Suprapubic skin (tissue), 4 donors: ENCODE data around the gene CLCF1. TPM values are rescaled to one million over a fixed set of nuclear protein-coding genes. Genes with fewer than 3 reads are reported as not detected.

Experiments
- DNase-seq, 2 donors: peaks; one replicate each; pipeline ENCODE4 v3.0.0-alpha.2; 2019; ENCODE audit warnings: low spot score in 2 of 2
- H3K27ac ChIP-seq: fragments of 200-600 bp; sonication (generic); one replicate; pipeline ENCODE4 v1.5.1; 2019
- H3K27me3 ChIP-seq: fragments of 200-600 bp; sonication (generic); one replicate; pipeline ENCODE4 v1.5.1; 2019
- H3K36me3 ChIP-seq: fragments of 200-600 bp; sonication (generic); one replicate; pipeline ENCODE4 v1.5.1; 2019
- H3K4me1 ChIP-seq: fragments of 200-600 bp; sonication (generic); one replicate; pipeline ENCODE4 v1.5.1; 2019
- H3K4me3 ChIP-seq: fragments of 200-600 bp; sonication (generic); one replicate; pipeline ENCODE4 v1.5.1; 2019; ENCODE audit warnings: mild to moderate bottlenecking
- H3K9me3 ChIP-seq: fragments of 200-600 bp; sonication (generic); one replicate; pipeline ENCODE4 v1.5.1; 2019
- CTCF ChIP-seq, 2 donors: fragments of 200-600 bp in 1 of 2; fragments of 450-650 bp in 1 of 2; sonication (generic) in 1 of 2; IDR thresholded peaks; one replicate each; pipeline ENCODE4 v1.5.1; 2016 to 2019; ENCODE audit warnings: antibody characterized with exemption in 2 of 2, mild to moderate bottlenecking in 1 of 2, moderate library complexity in 1 of 2
- EP300 ChIP-seq: sonication (generic); formaldehyde crosslinking; IDR thresholded peaks from one replicate; pipeline ENCODE4 v1.6.1; 2017; ENCODE audit warnings: antibody characterized with exemption
- POLR2A ChIP-seq, 2 donors: fragments of 450-650 bp; IDR thresholded peaks; one replicate each; pipeline ENCODE4 v1.6.1; 2017; ENCODE audit warnings: antibody characterized with exemption in 2 of 2, mild to moderate bottlenecking in 2 of 2, moderate library complexity in 2 of 2
- POLR2AphosphoS5 ChIP-seq, 3 donors: sonication (generic); formaldehyde crosslinking; IDR thresholded peaks; one replicate each; pipeline ENCODE4 v1.6.1; 2017; ENCODE audit warnings: antibody characterized with exemption in 3 of 3
- WGBS: methylation state at CpG from one replicate; pipeline ENCODE4 v1.1.5; 2018; 5-methylcytosine and 5-hydroxymethylcytosine counted together
- total RNA-seq, 4 donors: library from RNA; depleted of rRNA; stranded (reverse); fragments of >200 nt; gene quantifications; one replicate each; pipeline ENCODE4 v1.1.0, GENCODE V29; 2016

The CLCF1 gene
- total RNA-seq, 4 donors from 2014 or later: 2.7 to 5.5 (median 4.0) TPM

GRCh38 chr11:67372321-67372992 lies 941 bp downstream of the CLCF1 start:
- no peak for DNase-seq
- no peaks in the 10 kb centered on the region for H3K27me3 ChIP-seq
- peaks cover 80% of the 10 kb centered on the region for H3K4me1 ChIP-seq
- TF ChIP-seq POLR2A (IDR thresholded peaks at IDR 0.05): peak in 1 of 2 donors; percentile 44
- no peak for TF ChIP-seq EP300
- no peak for TF ChIP-seq CTCF (IDR thresholded peaks at IDR 0.05)
- no peaks in the 10 kb centered on the region for H3K36me3 ChIP-seq
- H3K9me3 ChIP-seq: no peaks in the 10 kb centered on the region
- H3K27ac ChIP-seq: peak overlapping the region; percentile 97
- WGBS: 4% methylated on average over 10 of the region's 78 CpGs
- H3K4me3 ChIP-seq: peak overlapping the region; percentile 93

GRCh38 chr11:67371911-67372320 lies 1.5 kb downstream of the CLCF1 start:
- WGBS: 33% methylated on average over 6 of the region's 16 CpGs
- no peaks in the 10 kb centered on the region for H3K27me3 ChIP-seq
- TF ChIP-seq POLR2A (IDR thresholded peaks at IDR 0.05) (no peak), POLR2AphosphoS5 (IDR thresholded peaks at IDR 0.05) (no peak), CTCF (IDR thresholded peaks at IDR 0.05) (no peak), EP300 (no peak)
- DNase-seq: no peak
- H3K36me3 ChIP-seq: no peaks in the 10 kb centered on the region
- H3K4me1 ChIP-seq: peaks cover 86% of the 10 kb centered on the region
- H3K27ac ChIP-seq: peak overlapping the region; percentile 97
- peak overlapping the region; percentile 93 for H3K4me3 ChIP-seq
- H3K9me3 ChIP-seq: no peaks in the 10 kb centered on the region

GRCh38 chr11:67371189-67371910 lies 2.0 kb downstream of the CLCF1 start:
- DNase-seq: no peak
- no peak for TF ChIP-seq POLR2AphosphoS5 (IDR thresholded peaks at IDR 0.05)
- peak; percentile 17 to 51 for TF ChIP-seq CTCF (IDR thresholded peaks at IDR 0.05)
- peak overlapping the region; percentile 18 for H3K27ac ChIP-seq
- H3K4me1 ChIP-seq: peaks cover 92% of the 10 kb centered on the region
- peak overlapping the region; percentile 93 for H3K4me3 ChIP-seq
- no peaks in the 10 kb centered on the region for H3K9me3 ChIP-seq
- H3K36me3 ChIP-seq: no peaks in the 10 kb centered on the region
- H3K27me3 ChIP-seq: no peaks in the 10 kb centered on the region
- WGBS: 44% methylated on average over 8 of the region's 8 CpGs

- 57% methylated on average over 13 of the region's 14 CpGs for WGBS
- peaks cover 93% of the 10 kb centered on the region for H3K4me1 ChIP-seq
- H3K9me3 ChIP-seq: no peaks in the 10 kb centered on the region
- no peaks in the 10 kb centered on the region for H3K27me3 ChIP-seq
- H3K27ac ChIP-seq: peak overlapping the region; percentile 18
- no peak for TF ChIP-seq POLR2A (IDR thresholded peaks at IDR 0.05)
- TF ChIP-seq EP300: no peak
- TF ChIP-seq POLR2AphosphoS5 (IDR thresholded peaks at IDR 0.05): no peak
- H3K36me3 ChIP-seq: peaks cover 3% of the 10 kb centered on the region
- H3K4me3 ChIP-seq: no peak overlapping the region
- DNase-seq: no peak
Observed at GRCh38 chr11:67370351-67371076, 2.9 kb downstream of the CLCF1 start.

- no peak for TF ChIP-seq EP300
- H3K27ac ChIP-seq: no peak overlapping the region
- WGBS: 54% methylated on average over 12 of the region's 12 CpGs
- H3K36me3 ChIP-seq: peaks cover 3% of the 10 kb centered on the region
- no peaks in the 10 kb centered on the region for H3K9me3 ChIP-seq
- no peak overlapping the region for H3K4me3 ChIP-seq
- DNase-seq: no peak
- no peaks in the 10 kb centered on the region for H3K27me3 ChIP-seq
- peaks cover 89% of the 10 kb centered on the region for H3K4me1 ChIP-seq
Observed at GRCh38 chr11:67369801-67370284, 3.6 kb downstream of the CLCF1 start.

- Histone ChIP-seq H3K4me1 (peaks cover 87% of the 10 kb centered on the region), H3K9me3 (no peaks in the 10 kb centered on the region), H3K4me3 (no peak overlapping the region), H3K36me3 (peaks cover 3% of the 10 kb centered on the region), H3K27me3 (no peaks in the 10 kb centered on the region), H3K27ac (no peak overlapping the region)
- WGBS: 83% methylated on average over 8 of the region's 8 CpGs
- no peak for TF ChIP-seq POLR2AphosphoS5 (IDR thresholded peaks at IDR 0.05)
- no peak for TF ChIP-seq POLR2A (IDR thresholded peaks at IDR 0.05)
- no peak for TF ChIP-seq EP300
- TF ChIP-seq CTCF (IDR thresholded peaks at IDR 0.05): no peak
- no peak for DNase-seq
Observed at GRCh38 chr11:67369275-67369674, 4.1 kb downstream of the CLCF1 start.
